Stimulated activated CD4-positive, alpha-beta T cell treated with anti-CD3 and anti-CD28 coated beads, Interleukin-4, amount 100 ng/mL, for 4 hours (primary cell): ENCODE data around the gene PPP2CA.
"Not testable (repeated sequence)": the region's sequence is repeated elsewhere in the genome, so short reads cannot be mapped to it uniquely, and the experiment has no call there.

Experiments used
- DNase-seq, 2 experiments: peaks; one replicate each; pipeline ENCODE4 v3.0.0-alpha.2; 2020

The PPP2CA gene

DNA sequence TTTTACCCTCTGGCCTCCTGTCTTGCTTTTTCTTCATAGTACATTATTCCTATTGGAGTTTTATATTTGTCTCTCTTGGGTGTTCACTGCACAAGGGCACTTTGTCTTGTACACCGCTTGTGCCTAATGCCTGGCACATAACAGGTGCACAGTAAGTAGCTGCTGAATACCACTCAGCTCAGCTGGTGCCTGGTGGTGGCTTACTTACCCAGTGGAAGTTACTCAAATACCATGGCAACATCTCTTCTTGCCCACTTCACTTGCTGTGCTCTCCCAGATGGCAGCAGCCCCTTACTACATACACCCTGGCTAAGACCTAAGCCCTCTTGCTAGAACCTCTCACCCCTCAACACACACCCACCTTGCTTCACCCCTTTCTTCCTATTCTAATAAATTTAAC, 37.8 kb downstream of the PPP2CA start:
- DNase-seq: no peak

DNA sequence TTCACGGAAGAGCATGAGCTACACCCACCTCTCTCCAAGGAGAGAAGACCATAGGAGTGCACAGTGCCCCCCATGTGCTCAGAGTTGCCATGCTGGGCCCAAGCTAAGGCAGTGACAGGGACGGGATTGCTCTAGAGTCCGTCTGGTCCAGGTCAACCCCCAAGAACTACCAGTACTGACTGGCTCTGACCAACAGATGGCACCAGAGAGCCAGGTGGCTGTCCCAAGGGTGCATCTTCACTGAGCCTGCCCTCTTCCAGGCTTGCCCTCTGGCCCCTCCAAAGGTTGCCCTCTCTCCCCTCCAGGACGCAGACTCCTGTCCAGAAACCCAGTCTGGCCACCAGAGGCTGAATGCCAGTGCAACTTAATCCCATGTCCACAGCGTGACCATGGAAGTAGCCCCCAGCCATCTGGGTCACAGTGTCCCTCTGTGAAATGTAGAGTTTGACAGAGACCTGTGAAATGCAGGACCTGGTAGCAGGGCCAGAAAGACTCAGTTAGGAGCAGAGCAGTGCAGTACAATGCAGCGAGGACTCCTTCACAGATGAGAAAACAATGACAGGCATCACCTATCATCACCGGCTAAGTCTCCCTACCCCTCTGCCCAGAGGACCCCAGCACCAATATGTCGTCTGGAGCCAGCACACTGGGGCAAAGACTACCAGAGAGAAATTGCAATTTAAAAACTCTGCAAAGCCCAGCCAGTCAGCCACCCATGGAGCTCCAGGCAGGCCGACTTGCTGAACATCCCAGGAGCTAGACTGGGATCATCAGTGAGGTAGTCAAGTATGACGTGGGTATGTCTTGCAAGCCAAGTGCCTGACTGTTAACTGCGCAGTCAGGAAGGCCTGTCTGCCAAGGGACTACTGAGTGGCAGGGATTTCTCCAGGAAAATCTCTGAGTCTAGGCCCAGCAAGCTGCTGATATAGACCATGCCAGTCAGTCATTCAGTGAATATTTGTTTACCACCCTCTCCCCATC, 41.4 kb downstream of the PPP2CA start:
- peak; percentile 66 to 68 for DNase-seq

DNA sequence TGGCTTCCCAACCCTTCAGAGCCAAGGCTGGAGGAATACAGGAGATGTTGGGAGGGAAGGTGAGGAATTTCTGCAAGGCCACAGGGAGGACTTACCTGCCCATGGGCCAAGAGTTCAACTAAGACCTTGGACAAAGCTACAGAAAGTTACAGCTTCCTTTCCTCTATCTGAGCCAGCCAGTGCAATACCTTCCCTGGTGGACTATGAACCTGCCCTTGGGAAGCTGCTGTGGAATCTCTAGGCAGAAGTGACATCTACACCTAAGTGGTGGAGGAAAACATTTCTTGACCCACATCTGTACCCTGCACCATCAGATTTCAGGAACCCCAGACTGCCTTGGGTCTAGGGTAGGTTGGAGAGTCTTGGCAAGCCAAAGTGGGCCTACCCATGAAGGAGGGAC, 42.4 kb downstream of the PPP2CA start:
- no peak for DNase-seq

DNA sequence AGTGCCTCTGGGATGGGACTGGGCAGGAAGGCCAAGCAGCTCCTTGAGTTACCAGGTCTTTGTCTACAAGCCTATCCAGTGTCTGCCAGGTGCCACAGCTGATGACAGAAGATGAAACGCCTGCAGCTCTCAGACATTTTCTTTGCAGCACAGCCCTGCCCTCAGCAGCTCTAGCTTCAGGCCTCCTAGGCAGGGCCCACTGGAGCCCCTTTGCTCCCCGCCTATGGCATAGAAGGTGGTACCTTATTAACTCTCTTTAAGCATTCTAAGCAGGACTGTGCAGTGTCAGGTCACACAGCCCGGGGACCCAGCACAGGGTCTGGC, 47.8 kb downstream of the PPP2CA start:
- DNase-seq: no peak

DNA sequence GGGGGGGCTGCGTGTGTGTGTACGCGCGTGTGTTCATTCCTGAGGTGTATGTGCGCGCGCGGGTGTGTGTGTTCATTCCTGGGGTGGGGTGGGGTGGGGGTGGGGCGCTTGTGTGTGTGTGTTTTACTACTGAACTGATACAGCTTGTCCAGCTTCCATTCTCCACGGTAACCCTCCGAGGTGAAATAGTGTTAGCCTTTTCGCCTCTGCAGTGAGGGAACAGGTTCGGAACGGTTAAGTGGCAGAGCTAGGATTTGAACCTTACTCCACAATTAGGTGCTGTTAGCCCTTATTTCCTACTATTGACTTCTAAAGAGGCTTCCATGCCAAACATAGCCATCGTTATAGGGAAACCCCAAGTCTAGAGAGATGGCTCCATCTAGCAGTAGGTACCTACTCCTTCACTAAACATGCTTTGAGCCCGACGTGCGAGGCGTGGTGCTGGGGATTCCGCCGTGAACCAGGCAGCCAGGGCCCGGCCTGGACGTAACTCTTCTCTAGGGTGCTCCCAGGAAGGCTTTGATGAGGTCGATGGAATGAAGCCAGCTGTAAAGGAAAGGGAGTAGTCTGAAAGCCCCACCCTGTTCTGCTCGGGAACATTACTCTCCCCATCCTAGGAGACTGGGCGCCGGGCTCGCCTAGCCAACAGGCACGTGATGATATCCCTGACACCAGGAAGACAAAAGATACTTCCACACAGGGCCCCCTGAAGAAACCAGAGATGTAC, 48.3 kb downstream of the PPP2CA start:
- no peak for DNase-seq

DNA sequence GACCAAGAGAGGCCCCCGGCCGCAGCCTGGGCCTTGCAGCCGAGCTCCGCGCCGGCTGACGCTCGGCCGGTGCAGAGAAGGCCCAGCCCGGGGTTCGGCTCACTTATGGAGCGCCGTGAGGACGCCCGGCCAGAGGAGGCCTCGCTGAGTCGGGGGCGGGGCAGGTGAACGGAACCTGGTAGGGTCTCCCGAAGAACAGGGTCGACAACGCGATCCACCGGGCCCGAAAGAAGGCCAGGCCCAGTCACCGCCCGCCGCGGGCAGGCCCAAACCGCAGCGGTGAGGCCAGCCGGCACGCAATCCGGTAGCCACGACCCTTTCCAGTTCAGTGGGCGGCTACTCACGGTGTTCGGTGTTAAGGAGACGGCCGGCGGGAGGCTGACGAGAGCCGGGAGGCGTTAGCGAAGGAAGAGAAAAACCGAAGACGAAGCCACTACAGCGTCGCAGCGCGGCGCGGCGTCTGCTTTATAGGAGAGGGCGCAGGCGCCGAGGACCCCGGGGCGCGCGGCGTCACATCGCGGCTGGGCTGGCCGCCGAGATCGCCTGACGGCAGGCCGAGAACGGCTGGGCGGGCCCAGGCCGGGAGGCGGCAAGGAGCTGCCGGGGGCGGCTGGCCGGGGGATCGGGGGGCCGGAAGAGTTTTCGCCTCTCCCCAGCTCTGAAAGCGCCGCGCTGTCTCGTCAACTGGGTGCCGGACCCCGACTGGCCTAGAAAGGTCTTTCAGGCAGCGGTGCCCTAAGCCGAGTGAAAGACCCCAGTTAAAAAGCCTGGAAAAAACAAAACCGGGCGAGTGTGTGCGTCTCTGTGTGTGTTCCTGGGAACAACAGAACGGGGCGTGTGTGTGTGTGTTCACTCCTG, 49.1 kb downstream of the PPP2CA start, which contains the start of gene SKP1:
TSS of gene SKP1 (minus strand) at position 440 of the 858 bp plus-strand sequence. CDS start 2,928 bp downstream, outside the sequence.
- DNase-seq: peak; percentile 78 to 83

DNA sequence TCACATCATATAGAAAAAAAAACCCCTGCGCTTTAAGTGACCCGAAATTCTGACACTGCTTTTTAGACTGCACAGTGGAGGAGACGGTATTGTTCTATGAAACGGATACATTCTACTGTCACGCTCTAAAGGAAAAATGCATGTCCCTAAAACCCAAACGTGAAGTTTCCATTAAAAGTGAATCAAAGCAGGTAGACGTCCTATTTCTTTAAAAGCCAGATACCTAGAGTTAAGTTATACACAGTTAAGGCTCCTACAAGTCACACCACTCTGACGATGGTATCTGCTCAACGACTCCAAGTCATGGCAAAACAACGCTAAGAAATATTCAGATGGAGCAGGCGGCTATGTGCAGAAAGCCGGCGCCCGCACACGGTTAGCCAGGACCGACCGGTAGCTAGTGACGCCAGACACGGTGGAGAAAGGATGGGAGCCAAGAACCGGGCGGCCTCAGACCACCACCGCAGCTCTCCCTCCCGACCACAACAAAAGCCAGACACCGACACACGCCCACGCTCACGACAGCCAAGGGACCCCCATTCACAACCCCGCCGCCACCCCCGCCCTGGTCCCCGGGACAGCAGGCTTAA, 49.9 kb downstream of the PPP2CA start:
- DNase-seq: no peak

DNA sequence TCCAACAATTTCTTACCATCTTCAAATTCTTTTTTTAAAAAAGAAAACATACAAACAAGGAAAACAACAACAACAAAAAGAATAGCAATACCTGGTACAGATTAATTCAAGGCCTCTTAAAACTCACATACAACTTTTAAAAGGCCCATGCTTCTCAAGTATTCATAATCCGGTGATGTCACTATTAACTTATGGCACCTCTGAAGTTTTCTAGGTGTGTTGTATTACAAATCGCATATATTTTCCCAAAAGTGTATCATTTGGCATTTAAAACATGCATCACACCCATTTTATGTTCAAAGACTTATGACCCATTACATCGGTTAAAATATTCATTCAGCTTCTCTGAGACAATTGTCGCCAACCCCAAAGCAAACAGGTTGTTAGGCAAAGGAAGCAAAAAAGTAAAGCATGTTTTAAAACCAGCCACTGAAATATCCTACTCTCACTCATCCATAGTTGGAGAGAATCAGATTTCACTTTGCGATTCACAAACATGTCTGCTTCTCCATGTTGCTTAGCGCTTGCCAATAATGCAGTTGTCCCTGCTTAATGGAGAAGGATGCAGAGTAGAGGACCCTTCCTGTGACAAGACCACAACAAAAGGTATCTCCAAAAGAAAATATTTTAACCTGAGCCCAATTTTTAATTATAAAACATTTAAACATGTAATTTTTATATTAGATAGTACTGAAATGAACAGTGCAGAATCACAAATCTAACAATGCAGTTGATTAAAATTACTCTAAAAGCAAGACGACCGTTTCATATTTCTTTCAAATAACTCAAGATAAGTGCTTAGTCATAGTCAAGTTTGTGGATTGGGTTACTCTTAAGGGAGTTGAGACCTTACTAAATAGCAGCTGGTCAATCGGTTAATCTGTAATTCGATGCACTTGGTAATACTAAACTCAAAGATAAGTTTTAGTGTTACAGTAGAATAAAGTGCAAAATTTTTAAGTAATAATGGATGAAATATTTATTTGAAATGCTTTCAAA, 50.7 kb downstream of the PPP2CA start:
- no peak for DNase-seq

DNA sequence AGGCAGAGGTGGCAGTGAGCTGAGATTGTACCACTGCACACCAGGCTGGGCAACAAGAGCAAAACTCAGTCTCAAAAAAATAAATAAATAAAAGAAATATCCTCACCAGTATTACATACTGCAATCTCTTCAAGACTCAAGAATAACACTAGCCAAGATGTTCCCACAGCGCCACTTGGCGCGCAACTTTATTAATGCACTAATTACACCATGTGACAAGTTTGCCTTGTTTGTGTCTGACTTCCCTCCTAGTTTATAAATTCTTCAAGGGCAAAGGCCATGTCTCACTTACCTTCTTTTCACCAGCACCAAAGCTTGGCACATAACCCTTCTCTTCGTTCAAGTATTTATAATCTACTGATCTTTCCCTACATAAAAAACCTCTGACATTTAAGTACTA, 53.9 kb downstream of the PPP2CA start:
- DNase-seq: no peak

DNA sequence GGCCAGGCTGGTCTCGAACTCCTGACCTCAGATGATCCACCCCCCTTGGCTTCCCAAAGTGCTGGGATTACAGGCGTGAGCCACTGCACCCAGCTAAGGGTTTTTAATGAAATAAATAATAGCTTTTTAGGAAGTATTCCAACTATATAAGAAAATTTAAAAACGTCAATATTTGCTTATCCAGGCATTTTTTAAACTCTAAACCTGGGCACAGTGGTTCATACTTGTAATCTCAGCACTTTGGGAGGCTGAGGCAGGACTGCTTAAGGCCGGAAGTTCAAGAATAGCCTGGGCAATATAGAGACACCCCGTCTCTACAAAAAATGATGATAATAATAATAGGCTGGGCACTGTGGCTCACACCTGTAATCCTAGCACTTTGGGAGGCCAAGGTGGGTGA, 63.3 kb downstream of the PPP2CA start:
- DNase-seq: no peak

DNA sequence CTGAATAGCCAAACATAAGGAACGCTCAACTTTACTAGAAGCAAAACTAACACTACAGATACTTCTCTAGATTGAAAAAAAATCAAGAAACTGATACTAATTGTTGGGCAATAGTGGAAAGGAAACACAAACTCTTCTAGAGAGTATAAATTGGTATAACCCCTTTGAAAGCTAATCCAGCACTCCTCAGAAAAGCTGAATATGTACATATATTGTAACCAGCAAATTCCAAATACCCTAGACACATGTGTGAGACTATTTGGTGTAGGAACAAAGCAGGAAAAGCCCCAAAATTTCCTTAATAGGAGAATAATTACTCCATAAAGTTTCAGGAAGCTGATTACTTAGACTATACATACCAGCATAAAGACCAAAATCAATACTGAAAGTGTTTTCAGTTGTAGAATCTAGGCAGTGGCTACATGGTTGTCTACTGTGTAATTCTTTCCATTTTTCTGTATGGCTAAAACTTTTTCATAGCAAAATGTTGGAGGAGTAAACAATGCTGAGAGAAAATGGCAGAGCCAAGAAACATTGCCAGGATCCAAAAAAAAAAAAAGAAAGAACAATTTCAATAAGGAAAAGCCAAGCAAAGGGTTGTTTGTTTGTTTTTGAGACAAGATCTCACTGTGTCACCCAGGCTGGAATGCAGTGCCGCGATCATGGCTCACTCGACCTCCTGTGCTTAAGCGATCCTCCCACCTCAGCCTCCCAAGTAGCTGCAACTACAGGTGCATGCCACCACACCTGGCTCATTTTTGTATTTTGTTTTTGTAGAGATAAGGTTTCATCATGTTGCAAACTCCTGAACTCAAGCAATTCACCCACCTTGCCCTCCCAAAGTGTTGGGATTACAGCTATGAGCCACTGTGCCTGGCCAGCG, 64.1 kb downstream of the PPP2CA start:
- no peak for DNase-seq

DNA sequence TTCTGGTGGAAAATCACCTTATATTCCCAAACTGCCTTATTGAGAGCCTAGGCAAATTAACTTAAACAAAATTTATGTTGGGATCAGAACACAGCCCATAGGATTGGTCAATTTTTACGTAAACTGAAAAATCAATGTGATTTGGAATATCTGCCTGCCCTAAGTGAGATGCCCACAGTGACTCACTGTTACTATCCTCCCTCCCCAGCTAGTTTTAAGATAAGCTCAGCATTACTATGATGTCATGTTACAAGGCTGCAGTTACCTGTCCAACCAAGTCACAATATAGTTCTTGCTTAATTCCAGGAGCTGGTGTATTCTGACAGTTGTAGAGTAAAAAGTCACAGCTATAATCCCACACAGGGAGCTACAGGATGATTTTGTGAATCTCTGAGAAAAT, 72.2 kb downstream of the PPP2CA start:
- no peak for DNase-seq

DNA sequence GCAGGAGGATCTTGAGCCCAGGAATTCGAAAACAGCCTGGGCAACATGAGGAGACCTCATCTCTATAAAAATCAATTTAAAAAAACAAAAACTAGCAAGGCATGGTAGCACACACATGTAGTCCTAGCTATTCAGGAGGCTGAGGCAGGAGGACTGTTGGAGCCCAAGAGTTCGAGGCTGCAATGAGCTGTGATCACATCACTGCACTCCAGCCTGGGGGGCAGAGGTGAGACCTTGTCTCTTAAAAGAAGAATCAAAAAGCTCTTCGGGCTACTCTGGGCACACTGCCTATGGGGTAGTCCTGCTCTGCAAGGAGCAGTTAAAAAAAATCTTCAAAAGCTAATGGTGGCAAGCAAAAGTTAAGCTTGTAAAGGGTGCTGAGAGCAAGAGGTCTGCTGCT, 72.6 kb downstream of the PPP2CA start:
- no peak for DNase-seq

DNA sequence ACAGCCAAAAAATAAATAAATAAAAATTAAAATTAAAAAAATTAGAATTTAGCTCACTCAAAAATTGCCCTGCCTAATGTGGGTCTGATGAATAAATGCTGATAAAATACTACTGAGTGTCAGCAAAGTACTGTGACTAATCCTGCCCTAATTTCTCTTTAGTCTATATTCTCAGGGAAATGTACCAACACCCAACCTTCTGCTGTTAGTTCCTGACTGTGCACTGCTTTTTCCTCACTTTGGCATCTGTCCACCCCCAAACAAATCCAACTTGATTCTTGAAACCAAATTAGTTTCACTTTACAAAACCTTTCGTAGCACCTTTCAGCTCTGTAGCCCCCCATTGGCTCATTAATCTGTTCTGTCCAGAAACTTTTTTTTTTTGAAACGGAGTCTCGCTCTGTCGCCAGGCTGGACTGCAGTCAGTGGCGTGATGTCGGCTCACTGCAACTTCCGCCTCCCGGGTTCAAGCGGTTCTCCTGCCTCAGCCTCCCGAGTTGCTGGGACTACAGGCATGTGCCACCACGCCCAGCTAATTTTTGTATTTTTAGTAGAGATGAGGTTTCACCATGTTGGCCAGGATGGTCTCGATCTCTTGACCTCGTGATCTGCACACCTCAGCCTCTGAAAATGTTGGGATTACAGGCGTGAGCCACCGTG, 73.6 kb downstream of the PPP2CA start:
- not testable (repeated sequence) for DNase-seq

DNA sequence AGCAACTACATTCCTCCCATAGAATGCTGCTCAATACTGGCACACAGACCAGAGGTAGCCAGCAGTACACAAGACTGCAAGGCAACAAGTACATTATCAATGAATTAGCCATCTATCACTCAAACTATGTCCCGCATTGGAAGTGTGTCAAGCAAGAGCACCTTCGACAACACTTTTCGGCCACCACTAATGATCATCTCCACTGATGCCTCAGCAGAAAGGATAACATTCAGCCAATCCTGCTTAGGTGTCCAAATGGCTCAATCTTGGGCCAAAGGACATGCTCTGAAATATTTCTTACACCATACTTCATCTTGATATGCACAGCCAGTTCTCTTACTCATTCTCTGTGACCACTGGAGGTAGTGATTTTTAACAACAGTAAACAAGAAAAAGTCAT, 74.2 kb downstream of the PPP2CA start:
- DNase-seq: no peak

DNA sequence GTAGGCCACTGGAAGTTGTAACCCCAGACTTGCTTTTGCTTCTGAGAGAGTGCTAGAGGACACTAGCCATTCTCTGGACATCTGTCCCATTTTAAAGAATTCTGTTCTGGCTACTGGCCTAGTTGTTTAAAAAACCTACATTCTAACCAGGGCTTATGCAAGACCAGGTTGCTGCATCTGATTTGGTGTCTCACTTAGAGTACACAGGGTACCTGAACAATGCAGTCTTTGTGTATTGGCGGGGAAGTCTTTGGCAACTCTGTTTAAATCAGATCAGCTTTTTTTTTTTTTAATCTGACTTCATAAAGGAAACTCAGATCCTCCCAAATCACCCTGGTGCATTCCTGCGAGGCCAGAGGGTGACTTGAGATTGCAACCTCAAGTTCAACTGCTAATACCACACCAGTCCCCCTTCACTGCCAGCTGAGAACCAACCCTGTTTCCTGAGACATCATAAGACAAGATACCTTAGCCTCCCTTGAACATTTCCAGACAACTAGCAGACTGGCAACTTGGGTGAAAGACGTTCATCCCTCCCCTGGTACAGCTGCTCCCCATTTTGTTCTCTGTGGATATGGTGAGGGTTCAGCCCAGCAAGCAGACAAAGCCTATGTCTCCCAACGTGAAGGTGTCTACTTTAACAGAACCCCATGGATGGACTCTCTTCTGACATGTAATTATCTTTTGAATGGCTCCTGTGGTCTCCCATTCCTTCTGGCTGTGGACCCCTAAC, 76.1 kb downstream of the PPP2CA start:
- no peak for DNase-seq

DNA sequence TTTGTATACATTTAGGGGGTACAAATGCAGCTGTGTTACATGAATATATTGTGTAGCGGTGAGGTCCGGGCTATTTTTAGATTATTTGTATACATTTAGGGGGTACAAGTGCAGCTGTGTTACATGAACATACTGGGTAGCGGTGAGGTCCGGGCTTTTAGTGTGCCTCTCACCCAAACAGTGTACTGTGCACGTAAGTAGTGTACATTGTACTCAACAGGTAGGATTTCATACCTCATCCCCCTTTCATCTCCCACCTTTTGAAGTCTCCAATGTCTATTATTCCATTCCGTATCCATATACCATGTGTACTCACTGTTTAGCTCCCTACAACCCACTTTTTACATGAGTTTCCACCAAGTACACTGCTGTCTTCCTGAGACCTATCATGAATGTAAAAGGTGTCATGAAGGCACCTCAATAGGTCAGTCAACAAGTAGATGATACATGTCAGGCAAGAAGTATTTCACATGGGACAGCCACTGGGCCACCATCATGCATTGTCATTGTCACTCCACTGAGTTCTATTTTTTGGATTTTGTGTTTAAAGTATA, 76.8 kb downstream of the PPP2CA start:
- no peak for DNase-seq

DNA sequence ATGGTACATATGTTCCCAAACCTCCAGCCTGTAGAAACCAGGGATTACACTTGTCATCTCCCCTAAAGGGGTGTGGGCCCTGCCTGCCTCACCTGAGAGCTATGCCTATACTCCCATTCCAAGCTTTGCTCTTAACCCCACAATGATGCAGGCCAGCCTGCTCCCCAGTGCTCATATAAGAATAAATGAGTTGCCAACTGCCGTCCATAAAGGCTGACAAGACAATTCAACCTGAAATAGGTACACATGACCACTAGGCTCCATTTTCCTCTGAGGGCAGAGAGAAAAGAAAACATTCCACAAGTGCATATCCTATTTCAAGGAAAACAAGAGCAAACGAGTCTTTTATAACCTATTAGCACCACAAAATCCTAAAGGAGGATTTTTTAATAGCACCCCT, 77.6 kb downstream of the PPP2CA start:
- no peak for DNase-seq
